Measurements from ENCODE around the gene ARIH1. TPM values are rescaled to one million over a fixed set of nuclear protein-coding genes. Genes with fewer than 3 reads are reported as not detected.
A peak's percentile ranks its signal among the peaks of the same experiment; 100 is the strongest.

Gene ARIH1
- polyA plus RNA-seq, 3 donors: 13.5 to 47.2 (median 14.4) TPM

- Histone ChIP-seq H2AFZ (ENCODE audit: insufficient read depth, low read depth, low read length, poor library complexity, severe bottlenecking) (no peak overlapping the region), H3K4me1 (ENCODE audit: control insufficient read depth in 1 of 2, insufficient read depth in 2 of 2, low read length in 2 of 2) (peaks cover 5 to 15% of the 10 kb centered on the region in 2 donors), H3K36me3 (replicated peaks in 1 of 2; ENCODE audit: control insufficient read depth in 1 of 2, insufficient read depth in 2 of 2, low read length in 2 of 2) (peaks cover 0 to 16% of the 10 kb centered on the region in 2 donors), H4K20me1 (ENCODE audit: insufficient read depth, low read length) (peaks cover 100% of the 10 kb centered on the region), H3K4me2 (replicated peaks; ENCODE audit: extremely low read depth, low read length, poor library complexity, severe bottlenecking) (no peak overlapping the region), H3K27me3 (ENCODE audit: control insufficient read depth in 2 of 2, insufficient read depth in 2 of 2, low read length in 2 of 2) (no peaks in the 10 kb centered on the region), H3K27ac (ENCODE audit: low read depth in 1 of 2, low read length in 2 of 2) (no peak overlapping the region), H3K9ac (ENCODE audit: insufficient read depth, low read length, poor library complexity, severe bottlenecking) (no peak overlapping the region), H3K4me3 (replicated peaks in 1 of 3; ENCODE audit: low read depth in 2 of 3, low read length in 3 of 3) (no peak overlapping the region), H3K79me2 (ENCODE audit: insufficient read depth, low read length) (peaks cover 100% of the 10 kb centered on the region), H3K9me3 (replicated peaks in 1 of 2; ENCODE audit: control insufficient read depth in 1 of 2, insufficient read depth in 1 of 2, low read length in 2 of 2) (no peaks in the 10 kb centered on the region)
- peaks cover 7 to 34% of the 10 kb centered on the region in 2 donors for H3K36me3 Mint-ChIP-seq
- peaks cover 21% of the 10 kb centered on the region for H3K4me1 Mint-ChIP-seq
- H3K4me3 Mint-ChIP-seq: no peak overlapping the region
- no CpG with 5 or more reads among the region's 1 CpG for WGBS (ENCODE audit: insufficient coverage)
- H3K27ac Mint-ChIP-seq: peak overlapping the region in 1 of 7 donors; percentile 66
- no peak for DNase-seq
- H3K9me3 Mint-ChIP-seq: no peaks in the 10 kb centered on the region
- TF ChIP-seq CTCF (IDR thresholded peaks at IDR 0.05): no peak
- intact Hi-C loops (cut with micrococcal nuclease): no loop called here
- no peaks in the 10 kb centered on the region for H3K27me3 Mint-ChIP-seq (ENCODE audit: low read depth in 3 of 3)
Measured at GRCh38 chr15:72487070-72487797, 13.1 kb downstream of the ARIH1 start.

GRCh38 chr15:72488558-72488957 lies 14.4 kb downstream of the ARIH1 start:
- Histone ChIP-seq H3K9me3 (replicated peaks in 1 of 2; ENCODE audit: control insufficient read depth in 1 of 2, insufficient read depth in 1 of 2, low read length in 2 of 2) (no peaks in the 10 kb centered on the region), H3K36me3 (replicated peaks in 1 of 2; ENCODE audit: control insufficient read depth in 1 of 2, insufficient read depth in 2 of 2, low read length in 2 of 2) (peaks cover 0 to 16% of the 10 kb centered on the region in 2 donors), H3K4me1 (ENCODE audit: control insufficient read depth in 1 of 2, insufficient read depth in 2 of 2, low read length in 2 of 2) (peaks cover 0 to 8% of the 10 kb centered on the region in 2 donors), H3K27ac (ENCODE audit: low read depth in 1 of 2, low read length in 2 of 2) (no peak overlapping the region), H3K4me3 (replicated peaks in 1 of 3; ENCODE audit: low read depth in 2 of 3, low read length in 3 of 3) (no peak overlapping the region), H2AFZ (ENCODE audit: insufficient read depth, low read depth, low read length, poor library complexity, severe bottlenecking) (no peak overlapping the region), H3K79me2 (ENCODE audit: insufficient read depth, low read length) (peaks cover 100% of the 10 kb centered on the region), H4K20me1 (ENCODE audit: insufficient read depth, low read length) (peaks cover 100% of the 10 kb centered on the region), H3K4me2 (replicated peaks; ENCODE audit: extremely low read depth, low read length, poor library complexity, severe bottlenecking) (no peak overlapping the region), H3K9ac (ENCODE audit: insufficient read depth, low read length, poor library complexity, severe bottlenecking) (no peak overlapping the region), H3K27me3 (ENCODE audit: control insufficient read depth in 2 of 2, insufficient read depth in 2 of 2, low read length in 2 of 2) (no peaks in the 10 kb centered on the region)
- Mint-ChIP-seq H3K36me3 (peaks cover 7 to 26% of the 10 kb centered on the region in 2 donors), H3K9me3 (no peaks in the 10 kb centered on the region), H3K4me3 (no peak overlapping the region), H3K27me3 (ENCODE audit: low read depth in 3 of 3) (no peaks in the 10 kb centered on the region), H3K4me1 (peaks cover 18% of the 10 kb centered on the region), H3K27ac (peak overlapping the region in 2 of 7 donors; percentile 33 to 59)
- intact Hi-C loops (cut with micrococcal nuclease): no loop called here
- WGBS (ENCODE audit: insufficient coverage): 100% methylated on average over 2 of the region's 2 CpGs
- TF ChIP-seq CTCF (IDR thresholded peaks at IDR 0.05): no peak
- no peak for DNase-seq

All from CD14-positive monocyte (primary cell).